ENCODE data around the gene CHST11. TPM values are rescaled to one million over a fixed set of nuclear protein-coding genes. Genes with fewer than 3 reads are reported as not detected.

CHST11 gene
- total and polyA plus RNA-seq, 8 donors: 11.1 to 56.9 (median 14.8) TPM

DNA sequence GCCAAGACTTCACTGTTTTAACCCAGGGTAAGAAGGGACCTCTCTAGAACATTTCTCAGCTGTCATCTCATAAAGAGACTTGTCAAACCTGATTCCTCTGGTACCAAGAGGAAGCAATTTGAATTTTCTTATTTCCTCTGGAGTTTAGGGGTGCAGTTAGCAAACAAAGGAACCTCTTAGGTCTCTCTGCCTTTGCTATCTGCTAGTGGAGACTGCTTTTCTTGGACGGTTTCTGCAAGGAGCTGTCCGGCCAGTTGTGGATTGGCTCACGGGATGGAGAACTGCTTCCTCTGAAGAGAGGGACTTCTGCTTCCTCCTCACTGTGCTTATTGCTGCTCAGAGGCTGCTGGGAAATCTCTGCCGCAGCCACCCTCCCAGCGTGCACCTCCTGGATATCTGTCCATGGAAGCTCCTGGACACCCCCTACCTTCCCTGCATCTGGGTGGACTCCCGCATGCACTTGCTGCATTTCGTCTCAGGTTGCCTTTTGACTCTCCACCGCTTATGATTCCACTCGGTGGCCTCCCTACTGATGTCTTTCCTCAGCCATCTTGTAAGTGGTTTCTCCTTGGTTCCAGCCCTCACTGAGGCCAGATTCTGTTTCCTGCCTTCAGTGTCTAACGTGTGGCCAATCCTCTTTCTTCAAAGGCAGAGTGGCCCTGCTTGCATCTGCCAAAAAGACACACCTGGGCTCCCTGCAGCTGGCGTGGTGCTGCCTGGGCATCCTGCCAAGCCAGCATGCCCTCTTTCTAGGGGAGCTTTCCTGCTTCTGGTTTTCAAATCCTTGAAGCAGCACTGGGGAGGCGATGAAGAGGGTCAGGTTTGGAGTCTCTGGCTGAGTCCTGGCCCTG, 187.3 kb downstream of the CHST11 start:
- Histone ChIP-seq H3K36me3 (no peaks in the 10 kb centered on the region), H3K4me3 (peak overlapping the region in 1 of 2 donors; percentile 14), H3K27ac (peak overlapping the region; percentile 62 to 96), H3K9me3 (no peaks in the 10 kb centered on the region), H3K4me1 (peaks cover 4 to 65% of the 10 kb centered on the region in 2 donors), H3K27me3 (no peaks in the 10 kb centered on the region)
- TF ChIP-seq, protein P1, sequence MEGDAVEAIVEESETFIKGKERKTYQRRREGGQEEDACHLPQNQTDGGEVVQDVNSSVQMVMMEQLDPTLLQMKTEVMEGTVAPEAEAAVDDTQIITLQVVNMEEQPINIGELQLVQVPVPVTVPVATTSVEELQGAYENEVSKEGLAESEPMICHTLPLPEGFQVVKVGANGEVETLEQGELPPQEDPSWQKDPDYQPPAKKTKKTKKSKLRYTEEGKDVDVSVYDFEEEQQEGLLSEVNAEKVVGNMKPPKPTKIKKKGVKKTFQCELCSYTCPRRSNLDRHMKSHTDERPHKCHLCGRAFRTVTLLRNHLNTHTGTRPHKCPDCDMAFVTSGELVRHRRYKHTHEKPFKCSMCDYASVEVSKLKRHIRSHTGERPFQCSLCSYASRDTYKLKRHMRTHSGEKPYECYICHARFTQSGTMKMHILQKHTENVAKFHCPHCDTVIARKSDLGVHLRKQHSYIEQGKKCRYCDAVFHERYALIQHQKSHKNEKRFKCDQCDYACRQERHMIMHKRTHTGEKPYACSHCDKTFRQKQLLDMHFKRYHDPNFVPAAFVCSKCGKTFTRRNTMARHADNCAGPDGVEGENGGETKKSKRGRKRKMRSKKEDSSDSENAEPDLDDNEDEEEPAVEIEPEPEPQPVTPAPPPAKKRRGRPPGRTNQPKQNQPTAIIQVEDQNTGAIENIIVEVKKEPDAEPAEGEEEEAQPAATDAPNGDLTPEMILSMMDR (IDR thresholded peaks at IDR 0.05): no peak
- ATAC-seq (peak; percentile 71), DNase-seq (peak in 2 of 4 donors; percentile 70 to 82)
- intact Hi-C loops (cut with DNase I): no loop called here

DNA sequence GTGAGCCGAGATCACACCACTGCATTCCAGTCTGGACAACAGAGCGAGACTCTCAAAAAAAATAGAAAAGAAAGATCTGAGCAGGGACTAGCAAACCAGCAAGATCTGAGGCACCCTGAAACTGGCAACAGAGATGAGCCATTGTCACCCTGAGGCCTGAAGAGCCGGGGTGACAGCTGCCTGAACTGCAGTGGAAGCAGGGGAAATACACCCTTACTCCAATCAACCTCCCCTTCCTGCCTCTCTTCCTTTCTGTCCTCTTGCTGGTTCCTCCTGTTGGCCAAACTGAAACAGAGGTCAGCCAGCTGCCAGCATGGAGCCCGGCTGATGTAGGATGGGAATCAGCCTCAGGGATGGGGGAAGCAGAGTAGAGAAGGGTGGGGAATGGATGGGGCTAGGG, 192.0 kb downstream of the CHST11 start:
- Histone ChIP-seq H3K36me3 (no peaks in the 10 kb centered on the region), H3K9me3 (no peaks in the 10 kb centered on the region), H3K4me3 (no peak overlapping the region), H3K27me3 (no peaks in the 10 kb centered on the region), H3K27ac (peak overlapping the region in 1 of 2 donors; percentile 87), H3K4me1 (peaks cover 9 to 84% of the 10 kb centered on the region in 2 donors)
- DNase-seq (no peak), ATAC-seq (no peak)
- TF ChIP-seq, protein P1 (IDR thresholded peaks at IDR 0.05): no peak
- intact Hi-C loops (cut with DNase I): no loop called here

DNA sequence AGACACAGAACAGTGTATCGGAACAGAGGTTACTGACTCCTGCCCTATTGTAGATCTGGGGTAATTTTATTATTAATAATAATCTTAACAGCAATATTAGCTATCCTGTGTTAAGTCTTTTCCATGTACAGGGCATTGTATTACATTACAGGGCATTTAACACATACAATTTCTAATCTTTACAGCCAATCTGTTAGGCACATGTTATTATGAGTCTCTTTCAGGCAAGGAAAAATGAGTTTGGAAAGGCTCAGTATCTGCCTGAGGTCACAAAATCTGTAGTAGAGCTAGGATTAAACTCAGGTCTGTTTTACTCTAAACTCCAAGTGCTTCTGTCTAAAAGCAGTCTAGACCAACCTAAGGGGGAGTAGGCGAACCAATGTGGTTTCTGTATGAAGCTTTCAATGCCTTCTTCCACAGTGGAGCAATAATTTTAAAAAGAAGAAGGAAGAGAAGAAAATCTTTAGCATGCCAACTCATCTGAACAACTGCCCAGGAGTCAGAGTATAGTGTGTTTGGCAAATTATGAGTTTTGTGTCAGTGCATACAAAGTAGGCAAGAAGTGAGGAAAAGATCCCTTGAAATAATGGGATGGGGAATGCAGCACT, 192.6 kb downstream of the CHST11 start:
- Histone ChIP-seq H3K27ac (peak overlapping the region in 1 of 2 donors; percentile 87), H3K36me3 (no peaks in the 10 kb centered on the region)

DNA sequence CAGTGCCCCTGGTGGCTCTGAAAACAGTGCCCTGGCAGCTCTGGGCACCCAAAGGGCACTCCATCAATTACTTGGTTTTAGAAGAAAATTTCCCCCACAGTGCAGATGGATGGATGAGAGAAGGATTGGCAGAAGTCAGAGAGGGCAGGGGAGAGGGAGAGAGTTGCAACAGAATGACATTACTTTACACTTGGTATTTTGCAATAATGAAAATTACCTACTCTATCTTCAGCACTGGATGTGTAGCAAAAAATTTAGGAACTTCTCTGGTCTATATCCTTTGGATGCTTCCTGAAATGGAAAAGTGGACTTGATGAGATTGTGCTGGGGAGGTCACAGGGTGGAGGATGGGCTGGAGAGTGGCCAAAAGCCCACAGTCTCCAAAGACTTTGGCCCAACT, 193.2 kb downstream of the CHST11 start:
- intact Hi-C loops (cut with DNase I): no loop called here
- ATAC-seq: no peak
- Histone ChIP-seq H3K36me3 (no peaks in the 10 kb centered on the region), H3K27me3 (no peaks in the 10 kb centered on the region), H3K4me3 (no peak overlapping the region), H3K27ac (peak overlapping the region in 1 of 2 donors; percentile 87), H3K4me1 (peaks cover 5 to 74% of the 10 kb centered on the region in 2 donors), H3K9me3 (no peaks in the 10 kb centered on the region)
- DNase-seq: no peak
- TF ChIP-seq, protein P1 (IDR thresholded peaks at IDR 0.05): no peak

More for the DNA sequence above, 192.6 kb downstream of the CHST11 start:
- DNase-seq (no peak), ATAC-seq (no peak)
- Histone ChIP-seq H3K4me3 (no peak overlapping the region), H3K27me3 (no peaks in the 10 kb centered on the region), H3K4me1 (peaks cover 7 to 80% of the 10 kb centered on the region in 2 donors), H3K9me3 (no peaks in the 10 kb centered on the region)
- TF ChIP-seq, protein P1 (IDR thresholded peaks at IDR 0.05): no peak
- intact Hi-C loops (cut with DNase I): no loop called here

DNA sequence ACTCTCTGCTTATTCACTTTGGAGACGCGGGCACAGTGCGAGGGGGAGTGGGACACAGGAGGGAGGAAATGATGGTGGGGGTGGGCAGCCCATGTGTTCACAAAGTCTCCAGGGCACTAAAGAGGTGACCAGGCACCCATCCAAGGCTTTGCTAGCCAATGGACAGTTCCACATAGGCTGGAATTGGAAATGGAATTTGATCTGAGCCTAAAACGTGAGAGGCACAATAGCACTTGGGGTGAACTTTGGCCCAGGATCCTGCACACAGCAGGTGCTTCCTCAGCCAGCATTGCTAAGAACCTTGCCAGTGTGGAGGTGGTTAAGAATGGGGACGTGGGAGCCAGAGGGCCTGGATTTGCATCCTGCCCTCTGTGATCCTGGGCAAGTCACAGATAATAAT, 193.8 kb downstream of the CHST11 start:
- H3K4me3 ChIP-seq: no peak overlapping the region
- peak overlapping the region in 1 of 2 donors; percentile 87 for H3K27ac ChIP-seq
- no peak for DNase-seq
- no peak for ATAC-seq
- intact Hi-C loops (cut with DNase I): no loop called here
- H3K27me3 ChIP-seq: no peaks in the 10 kb centered on the region
- H3K4me1 ChIP-seq: peaks cover 5 to 68% of the 10 kb centered on the region in 2 donors
- TF ChIP-seq, protein P1 (IDR thresholded peaks at IDR 0.05): no peak
- H3K9me3 ChIP-seq: no peaks in the 10 kb centered on the region
- no peaks in the 10 kb centered on the region for H3K36me3 ChIP-seq

Data from left lung (tissue), 10 donors.